Activated naive CD4-positive, alpha-beta T cell treated with anti-CD3 and anti-CD28 coated beads for 36 hours (primary cell): ENCODE measurements around the gene ICAM2. TPM values are rescaled to one million over a fixed set of nuclear protein-coding genes. Genes with fewer than 3 reads are reported as not detected.
A peak's percentile ranks its signal among the peaks of the same experiment; 100 is the strongest.
"Not testable (repeated sequence)": the region's sequence is repeated elsewhere in the genome, so short reads cannot be mapped to it uniquely, and the experiment has no call there.

ENCODE experiments used
- CTCF ChIA-PET: fragments of 350-600 bp; sonication (Branson Sonifier 250); formaldehyde crosslinking; loops from one replicate; lab custom pipeline; 2021; ENCODE audit warnings: antibody characterized with exemption; lab: Charles Lee
- DNase-seq: peaks from one replicate; pipeline ENCODE4 v3.0.0-alpha.2; 2020
- H3K27ac Mint-ChIP-seq: one replicate; pipeline ENCODE4 v1.8.0; 2021; ENCODE audit warnings: mild to moderate bottlenecking, mixed read lengths
- H3K27me3 Mint-ChIP-seq: one replicate; pipeline ENCODE4 v1.8.0; 2021; ENCODE audit warnings: low read depth, mixed read lengths
- H3K36me3 Mint-ChIP-seq: one replicate; pipeline ENCODE4 v1.8.0; 2021; ENCODE audit warnings: low read depth, mixed read lengths
- H3K4me1 Mint-ChIP-seq: one replicate; pipeline ENCODE4 v1.8.0; 2021; ENCODE audit warnings: low read depth, mixed read lengths
- H3K4me3 Mint-ChIP-seq: one replicate; pipeline ENCODE4 v1.8.0; 2021; ENCODE audit warnings: mild to moderate bottlenecking, moderate library complexity, mixed read lengths
- H3K9me3 Mint-ChIP-seq: one replicate; pipeline ENCODE4 v1.8.0; 2021; ENCODE audit warnings: mixed read lengths
- intact Hi-C: fragments of 100-400 bp; cut with micrococcal nuclease; formaldehyde crosslinking; loops from one replicate; pipeline ENCODE4 v1.15.1; 2023
- total RNA-seq, 2 experiments: library from RNA; stranded (reverse); gene quantifications; one replicate each; pipeline ENCODE4 v1.2.3, GENCODE V29; 2021

ICAM2 gene
- total RNA-seq, 2 experiments from 2014 or later, result 41.6 to 41.9 TPM

DNA sequence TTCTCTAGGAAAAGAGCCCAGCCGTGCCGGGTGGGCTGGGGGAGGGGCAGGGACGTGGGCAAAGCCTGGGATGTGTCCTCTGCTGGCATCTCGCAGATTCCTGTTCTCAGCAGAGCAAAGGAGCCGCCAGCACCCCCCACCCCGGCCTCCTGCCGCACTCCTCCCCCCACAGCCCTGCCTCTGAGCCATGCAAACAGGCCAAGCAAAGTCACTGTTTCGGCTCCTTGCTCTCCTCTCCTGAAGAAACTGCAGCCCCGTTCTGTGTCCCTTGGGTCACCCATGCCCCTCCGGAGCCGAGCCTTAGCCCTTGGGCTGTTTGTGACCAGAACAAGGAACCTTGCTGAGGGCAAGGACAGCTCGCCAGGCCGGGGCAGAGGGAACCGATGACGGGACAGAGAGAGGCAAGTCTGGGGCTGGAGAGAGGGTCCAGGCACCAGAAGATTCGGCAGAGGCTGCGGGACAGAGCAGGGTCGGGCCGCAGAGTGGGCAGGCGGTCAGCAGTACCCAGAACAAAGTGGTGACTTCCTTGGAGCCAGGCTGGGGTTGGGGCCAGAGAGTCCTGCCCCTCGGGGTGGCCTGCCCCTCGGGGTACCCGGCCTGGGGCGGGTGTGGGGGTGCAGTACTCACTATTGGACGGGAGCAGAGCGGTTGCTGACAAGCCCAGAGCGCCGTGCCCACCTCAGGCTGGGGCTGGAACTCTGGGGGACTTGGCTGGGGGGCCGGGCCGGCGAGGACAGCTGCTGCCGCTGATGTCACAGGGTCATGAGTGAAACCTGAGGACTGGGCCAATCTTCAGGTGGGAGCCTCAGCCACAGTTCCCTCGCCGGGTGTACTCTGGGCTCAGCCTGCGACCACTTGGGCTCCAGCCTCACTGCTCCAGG lies 31.5 kb downstream of the ICAM2 start:
- intact Hi-C loops, result no loop called here

GRCh38 chr17:63988127-63988478 lies 32.3 kb downstream of the ICAM2 start:
- intact Hi-C loops, result no loop called here
- no peaks in the 10 kb centered on the region for H3K27me3 Mint-ChIP-seq
- CTCF ChIA-PET, result interaction anchor here (0.9 to 1.1 kb wide), 2 partner anchors 41 to 68 kb away, joined by 3 read pairs; no protein-coding TSS in a partner anchor
- H3K27ac Mint-ChIP-seq, result no peak overlapping the region
- DNase-seq, result no peak
- peaks cover 27% of the 10 kb centered on the region for H3K4me1 Mint-ChIP-seq
- H3K4me3 Mint-ChIP-seq, result no peak overlapping the region
- H3K9me3 Mint-ChIP-seq, result no peaks in the 10 kb centered on the region
- H3K36me3 Mint-ChIP-seq, result no peaks in the 10 kb centered on the region

More for the DNA sequence above, 31.5 kb downstream of the ICAM2 start:
- no peak overlapping the region for H3K4me3 Mint-ChIP-seq
- CTCF ChIA-PET, result interaction anchor here (0.9 to 2.3 kb wide), 3 partner anchors 13 to 144 kb away, joined by 4 to 23 read pairs (median 8); partner anchors contain the start of gene GH1
- H3K27me3 Mint-ChIP-seq, result no peaks in the 10 kb centered on the region
- H3K27ac Mint-ChIP-seq, result no peak overlapping the region
- DNase-seq, result no peak
- peaks cover 33% of the 10 kb centered on the region for H3K4me1 Mint-ChIP-seq
- H3K9me3 Mint-ChIP-seq, result no peaks in the 10 kb centered on the region
- H3K36me3 Mint-ChIP-seq, result no peaks in the 10 kb centered on the region

GRCh38 chr17:63987221-63988126 lies 33.0 kb downstream of the ICAM2 start:
- Mint-ChIP-seq H3K9me3 (peaks cover 5% of the 10 kb centered on the region), H3K27ac (no peak overlapping the region), H3K27me3 (no peaks in the 10 kb centered on the region), H3K36me3 (no peaks in the 10 kb centered on the region), H3K4me1 (peaks cover 24% of the 10 kb centered on the region), H3K4me3 (no peak overlapping the region)
- intact Hi-C loops, result no loop called here
- CTCF ChIA-PET, result interaction anchor here (0.6 to 2.2 kb wide), 4 partner anchors 41 to 108 kb away, joined by 3 to 11 read pairs (median 3); partner anchors contain the start of gene GH1
- DNase-seq, result no peak

- peaks cover 23% of the 10 kb centered on the region for H3K4me1 Mint-ChIP-seq
- intact Hi-C loops, result no loop called here
- no peak overlapping the region for H3K27ac Mint-ChIP-seq
- H3K4me3 Mint-ChIP-seq, result no peak overlapping the region
- CTCF ChIA-PET, result interaction anchor here (0.6 to 2.2 kb wide), 5 partner anchors 40 to 107 kb away, joined by 3 to 11 read pairs (median 5); partner anchors contain the start of gene GH1
- peaks cover 5% of the 10 kb centered on the region for H3K9me3 Mint-ChIP-seq
- no peak for DNase-seq
- no peaks in the 10 kb centered on the region for H3K36me3 Mint-ChIP-seq
- no peaks in the 10 kb centered on the region for H3K27me3 Mint-ChIP-seq
Observed at GRCh38 chr17:63986821-63987220, 33.6 kb downstream of the ICAM2 start.

DNA sequence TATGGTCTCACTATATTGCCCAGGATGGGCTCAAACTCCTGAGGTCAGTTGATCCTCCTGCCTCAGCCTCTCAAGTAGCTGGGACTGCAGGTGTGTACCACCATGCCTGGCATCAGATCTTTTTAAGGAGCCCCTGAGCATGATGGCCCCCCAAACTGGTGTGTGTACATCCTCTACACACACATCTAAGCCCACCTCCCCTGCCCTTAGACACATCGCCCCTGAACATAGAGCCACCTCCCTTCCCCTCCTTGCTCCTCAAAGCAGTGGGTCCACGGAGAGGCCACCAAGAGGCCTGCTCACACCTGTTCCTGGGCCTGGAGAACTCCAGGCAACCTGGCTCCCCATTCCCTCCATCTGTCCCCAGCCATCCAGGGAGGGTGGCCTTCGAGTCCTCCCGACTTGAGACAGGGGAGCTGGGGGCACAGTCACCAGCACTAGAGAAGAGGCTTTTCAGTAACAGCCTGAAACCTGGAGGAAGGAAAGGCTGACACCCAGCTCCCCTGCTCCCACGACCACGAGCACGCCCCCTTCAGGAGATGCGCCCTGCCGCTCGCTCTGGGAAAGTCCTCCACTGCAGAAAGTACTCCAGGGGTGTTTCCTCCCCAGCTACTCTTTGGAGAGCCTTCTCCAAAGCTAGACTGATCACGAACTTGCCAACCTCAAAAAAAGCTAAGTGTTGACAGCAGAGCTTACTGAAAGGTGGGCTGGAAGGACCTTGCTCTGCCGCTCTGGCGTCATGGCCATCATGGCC lies 34.9 kb downstream of the ICAM2 start:
- no peak overlapping the region for H3K4me3 Mint-ChIP-seq

GRCh38 chr17:63984651-63985386 lies 35.6 kb downstream of the ICAM2 start:
- no peak overlapping the region for H3K4me3 Mint-ChIP-seq
- DNase-seq, result peak; percentile 82
- H3K4me1 Mint-ChIP-seq, result peaks cover 13% of the 10 kb centered on the region
- no peaks in the 10 kb centered on the region for H3K36me3 Mint-ChIP-seq
- CTCF ChIA-PET, result interaction anchor here (0.5 to 3.2 kb wide), 15 partner anchors 10 to 716 kb away, joined by 3 to 17 read pairs (median 4); partner anchors contain the start of genes CD79B and GH1
- peak overlapping the region; percentile 56 for H3K27ac Mint-ChIP-seq
- peaks cover 5% of the 10 kb centered on the region for H3K9me3 Mint-ChIP-seq
- no peaks in the 10 kb centered on the region for H3K27me3 Mint-ChIP-seq
- intact Hi-C loops, result loop anchor here (1.0 to 2.0 kb wide), 3 partner anchors 35 to 66 kb away; partner anchors contain the start of genes CD79B and ICAM2

More for the DNA sequence above, 34.9 kb downstream of the ICAM2 start:
- Mint-ChIP-seq H3K9me3 (peaks cover 5% of the 10 kb centered on the region), H3K36me3 (no peaks in the 10 kb centered on the region), H3K4me1 (peaks cover 16% of the 10 kb centered on the region), H3K27ac (peak overlapping the region; percentile 56), H3K27me3 (no peaks in the 10 kb centered on the region)
- intact Hi-C loops, result loop anchor here (1.0 to 2.0 kb wide), 3 partner anchors 35 to 66 kb away; partner anchors contain the start of genes CD79B and ICAM2
- CTCF ChIA-PET, result interaction anchor here (0.5 to 3.2 kb wide), 12 partner anchors 9 to 715 kb away, joined by 3 to 17 read pairs (median 5); partner anchors contain the start of gene GH1
- DNase-seq, result no peak

GRCh38 chr17:63984236-63984635 lies 36.2 kb downstream of the ICAM2 start:
- no peaks in the 10 kb centered on the region for H3K27me3 Mint-ChIP-seq

GRCh38 chr17:63983320-63983719 lies 37.1 kb downstream of the ICAM2 start:
- intact Hi-C loops, result no loop called here
- Mint-ChIP-seq H3K4me1 (peaks cover 13% of the 10 kb centered on the region), H3K27me3 (no peaks in the 10 kb centered on the region), H3K4me3 (no peak overlapping the region), H3K9me3 (peaks cover 5% of the 10 kb centered on the region), H3K36me3 (no peaks in the 10 kb centered on the region), H3K27ac (no peak overlapping the region)
- no peak for DNase-seq
- CTCF ChIA-PET, result interaction anchor here (1.0 to 3.2 kb wide), 5 partner anchors 37 to 149 kb away, joined by 3 to 17 read pairs (median 5); partner anchors contain the start of gene GH1

More at GRCh38 chr17:63984236-63984635, 36.2 kb downstream of the ICAM2 start:
- CTCF ChIA-PET, result interaction anchor here (0.7 to 3.2 kb wide), 7 partner anchors 38 to 296 kb away, joined by 3 to 17 read pairs (median 3); partner anchors contain the start of gene GH1
- H3K4me3 Mint-ChIP-seq, result no peak overlapping the region
- H3K27ac Mint-ChIP-seq, result no peak overlapping the region
- peaks cover 5% of the 10 kb centered on the region for H3K9me3 Mint-ChIP-seq
- no peak for DNase-seq
- intact Hi-C loops, result loop anchor here (2.0 kb wide), 1 partner anchor 51 kb away; the partner anchor contains the start of gene CD79B
- no peaks in the 10 kb centered on the region for H3K36me3 Mint-ChIP-seq
- H3K4me1 Mint-ChIP-seq, result peaks cover 13% of the 10 kb centered on the region

- H3K4me3 Mint-ChIP-seq, DNase-seq, H3K9me3 Mint-ChIP-seq, H3K27ac Mint-ChIP-seq, H3K36me3 Mint-ChIP-seq, H3K27me3 Mint-ChIP-seq, intact Hi-C loops: not testable (repeated sequence)
- CTCF ChIA-PET, result interaction anchor here (0.6 to 2.3 kb wide), 3 partner anchors 64 to 99 kb away, joined by 3 to 8 read pairs (median 4); partner anchors contain the start of gene GH1
- peaks cover 13% of the 10 kb centered on the region for H3K4me1 Mint-ChIP-seq
Observed at GRCh38 chr17:63982641-63983040, 37.8 kb downstream of the ICAM2 start.

DNA sequence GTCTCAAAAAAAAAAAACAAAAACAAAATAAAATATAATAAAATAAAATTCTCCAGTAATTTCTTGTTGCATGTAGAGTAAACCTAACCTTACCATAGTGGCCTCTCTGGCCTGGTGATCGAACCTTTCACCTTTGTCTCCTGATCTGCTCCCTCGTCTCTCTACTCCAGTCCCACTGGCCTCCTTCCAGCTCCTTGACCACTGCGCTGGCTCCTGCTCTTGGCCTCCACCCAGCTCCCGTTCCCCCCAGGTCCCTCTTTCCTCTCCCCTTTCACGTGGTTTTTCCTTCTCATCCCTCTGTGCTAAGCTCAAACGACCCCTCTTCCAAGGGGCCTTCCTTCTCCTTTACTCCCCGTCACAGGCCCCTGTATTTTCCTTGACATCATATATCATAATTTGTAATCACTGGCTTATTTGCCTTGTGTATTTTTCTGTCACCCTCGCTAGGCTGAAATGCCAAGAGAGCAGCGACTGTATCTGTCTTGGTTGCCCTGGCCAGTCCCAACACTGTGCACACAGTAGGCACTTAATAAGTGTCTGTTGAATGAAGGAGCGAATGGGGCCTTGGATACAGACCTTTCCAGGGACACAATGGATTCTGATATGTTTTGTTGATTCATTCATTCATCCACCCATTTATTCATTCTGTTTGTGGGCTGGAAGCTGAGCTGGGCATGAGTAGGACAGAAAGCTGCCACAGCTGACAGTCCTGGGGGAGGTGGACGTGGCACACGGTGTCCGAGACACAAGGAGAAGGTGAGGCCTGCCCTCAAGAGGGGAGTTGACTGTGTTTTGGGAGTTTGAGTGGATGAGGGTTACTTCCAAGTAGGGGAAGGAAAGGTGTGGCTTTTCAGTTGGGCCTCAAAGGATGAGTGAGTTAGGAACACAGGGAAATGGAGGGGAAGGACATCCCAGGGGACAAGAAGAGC lies 41.9 kb downstream of the ICAM2 start:
- intact Hi-C loops, result no loop called here
- CTCF ChIA-PET, result interaction anchor here (0.7 to 2.6 kb wide), 4 partner anchors 12 to 75 kb away, joined by 3 to 10 read pairs (median 3); no protein-coding TSS in a partner anchor
- H3K4me1 Mint-ChIP-seq, result peaks cover 12% of the 10 kb centered on the region
- DNase-seq, result no peak
- H3K4me3 Mint-ChIP-seq, result no peak overlapping the region
- no peaks in the 10 kb centered on the region for H3K36me3 Mint-ChIP-seq
- no peaks in the 10 kb centered on the region for H3K27me3 Mint-ChIP-seq
- H3K9me3 Mint-ChIP-seq, result peaks cover 5% of the 10 kb centered on the region
- H3K27ac Mint-ChIP-seq, result no peak overlapping the region
